ENCODE data around the gene CEND1.

GRCh38 chr11:824292-824880 lies 34.5 kb upstream of the CEND1 start:
- TF ChIP-seq CTCF (IDR thresholded peaks at IDR 0.05) (no peak), POLR2A (IDR thresholded peaks at IDR 0.05) (no peak)

Measured in gastroesophageal sphincter (tissue), 3 donors.